DLD1 (cell line): ENCODE results near the gene SEMA6A.

Source experiments
- in situ Hi-C: cut with HindIII; loops from 2 replicates; pipeline ENCODE4 v1.10.0; 2017; ENCODE audit warnings: low sequenced_read_pairs

Gene SEMA6A

DNA sequence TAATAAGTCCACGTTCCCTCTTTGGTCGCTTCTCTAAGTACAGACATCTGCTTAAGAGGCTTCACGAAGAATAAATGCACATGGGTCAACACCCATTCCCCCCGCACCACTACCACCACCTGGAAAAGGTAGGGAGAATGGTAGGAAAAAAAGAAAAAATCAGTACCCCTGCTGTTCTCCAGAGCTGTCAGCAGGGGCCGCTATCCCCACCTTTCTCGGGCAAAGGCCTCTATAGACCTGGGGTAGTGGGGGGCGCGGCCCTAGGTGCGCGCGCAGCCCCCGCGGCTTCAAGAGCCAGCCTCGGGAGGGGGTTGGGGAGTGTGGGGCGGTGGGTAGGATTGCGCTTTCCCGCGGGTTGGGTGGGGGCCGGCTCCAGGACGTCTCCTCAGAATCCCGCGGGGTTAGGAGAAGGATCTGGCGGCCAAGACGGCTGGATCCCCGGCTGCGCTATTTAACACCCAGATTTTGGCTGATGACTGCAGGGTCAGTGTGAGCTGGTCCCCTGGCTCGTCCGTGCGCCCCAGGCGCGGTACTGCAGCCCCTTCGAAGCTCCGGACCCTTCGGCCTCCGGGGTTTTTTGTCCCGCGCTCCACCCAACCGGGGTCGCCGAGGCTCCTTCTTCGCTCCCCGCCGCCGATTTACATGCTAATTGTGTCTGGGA, 1.6 kb upstream of the SEMA6A start:
- in situ Hi-C loops = no loop called here

DNA sequence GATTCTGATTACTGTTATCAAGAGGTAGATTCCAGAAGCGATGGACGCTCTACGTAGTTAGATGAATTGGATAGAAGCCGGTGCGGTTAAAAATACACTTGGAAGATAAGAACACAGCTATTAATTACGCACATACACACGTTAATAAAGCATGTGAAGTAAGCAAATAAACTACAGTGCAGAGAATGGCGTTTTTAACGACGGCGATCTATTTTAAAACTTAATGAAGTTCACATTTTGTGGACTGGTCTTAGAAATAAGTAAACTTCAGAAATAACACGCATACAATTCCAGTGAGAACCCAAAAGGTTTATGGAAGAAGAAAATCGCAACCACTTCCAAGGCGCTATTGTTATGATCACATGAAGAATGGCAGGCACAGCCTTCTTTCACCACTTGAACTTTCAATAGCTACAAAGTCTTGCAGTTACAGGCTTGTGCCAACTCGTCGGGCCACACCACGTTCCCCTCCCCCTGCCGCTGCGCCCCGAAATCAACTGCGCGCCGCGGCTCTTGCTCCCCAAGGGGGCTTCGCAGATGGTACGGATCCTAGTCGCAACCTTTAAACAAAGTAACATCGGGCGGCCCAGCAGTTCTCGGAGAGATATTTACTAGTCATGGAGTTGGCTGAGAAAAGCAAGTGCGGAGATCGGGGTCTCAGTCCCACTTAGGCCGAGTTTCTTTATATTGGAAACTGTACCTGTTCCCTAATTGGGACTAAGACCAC, 866 bp upstream of the SEMA6A start:
- in situ Hi-C loops = no loop called here

DNA sequence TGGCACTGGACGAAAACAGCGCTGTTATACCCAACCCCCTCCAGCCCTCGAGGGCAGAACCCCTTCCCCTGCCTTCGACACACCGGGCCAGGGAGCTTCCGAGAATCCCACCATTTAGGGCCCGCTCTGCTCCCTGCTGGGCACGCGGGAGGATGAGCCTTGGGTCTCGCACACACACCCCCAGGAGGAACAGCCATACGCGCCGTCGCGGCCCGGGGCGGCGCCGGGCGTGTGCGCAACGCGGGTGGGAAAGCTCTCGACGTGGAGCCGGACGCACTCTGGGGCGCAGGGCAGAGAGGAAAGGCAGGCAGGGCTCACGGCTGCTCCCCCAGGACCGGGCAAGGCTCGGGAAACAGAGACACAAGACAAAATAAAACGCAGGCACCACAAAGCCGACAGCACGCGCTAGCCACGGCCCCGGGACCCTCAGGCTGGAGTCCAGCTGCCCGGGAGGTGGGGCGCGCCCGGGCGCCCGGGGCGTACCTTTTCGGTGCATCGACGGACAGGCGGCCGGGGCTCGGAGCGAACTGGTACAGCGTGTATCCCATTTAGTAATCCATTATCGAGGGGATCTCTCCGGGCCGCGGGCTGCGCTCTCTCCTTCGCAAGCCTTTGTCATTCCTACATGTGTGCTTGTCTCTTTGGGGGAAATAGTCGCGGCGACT, 789 bp downstream of the SEMA6A start:
- in situ Hi-C loops = no loop called here

DNA sequence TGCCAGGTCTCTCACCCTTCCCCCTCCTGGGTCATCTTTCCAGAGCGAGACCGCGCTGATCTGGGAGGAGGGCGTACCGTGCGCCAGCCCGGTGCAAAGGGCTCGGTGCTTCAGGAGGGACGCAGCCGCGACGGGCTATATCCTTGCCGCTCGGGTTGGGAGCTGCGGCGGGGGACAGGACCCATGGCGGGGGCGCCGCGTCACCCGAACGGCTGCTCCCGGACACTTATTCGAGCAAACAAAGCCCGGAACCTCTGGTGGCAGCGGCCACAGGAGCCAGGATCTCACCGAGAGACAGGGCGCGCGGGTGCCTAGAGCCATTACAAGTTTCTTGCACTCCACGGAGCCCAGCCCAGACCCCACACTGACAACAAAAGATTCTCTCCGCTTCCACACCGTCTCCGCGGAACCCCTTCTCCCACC, 1.3 kb downstream of the SEMA6A start:
- in situ Hi-C loops = no loop called here

DNA sequence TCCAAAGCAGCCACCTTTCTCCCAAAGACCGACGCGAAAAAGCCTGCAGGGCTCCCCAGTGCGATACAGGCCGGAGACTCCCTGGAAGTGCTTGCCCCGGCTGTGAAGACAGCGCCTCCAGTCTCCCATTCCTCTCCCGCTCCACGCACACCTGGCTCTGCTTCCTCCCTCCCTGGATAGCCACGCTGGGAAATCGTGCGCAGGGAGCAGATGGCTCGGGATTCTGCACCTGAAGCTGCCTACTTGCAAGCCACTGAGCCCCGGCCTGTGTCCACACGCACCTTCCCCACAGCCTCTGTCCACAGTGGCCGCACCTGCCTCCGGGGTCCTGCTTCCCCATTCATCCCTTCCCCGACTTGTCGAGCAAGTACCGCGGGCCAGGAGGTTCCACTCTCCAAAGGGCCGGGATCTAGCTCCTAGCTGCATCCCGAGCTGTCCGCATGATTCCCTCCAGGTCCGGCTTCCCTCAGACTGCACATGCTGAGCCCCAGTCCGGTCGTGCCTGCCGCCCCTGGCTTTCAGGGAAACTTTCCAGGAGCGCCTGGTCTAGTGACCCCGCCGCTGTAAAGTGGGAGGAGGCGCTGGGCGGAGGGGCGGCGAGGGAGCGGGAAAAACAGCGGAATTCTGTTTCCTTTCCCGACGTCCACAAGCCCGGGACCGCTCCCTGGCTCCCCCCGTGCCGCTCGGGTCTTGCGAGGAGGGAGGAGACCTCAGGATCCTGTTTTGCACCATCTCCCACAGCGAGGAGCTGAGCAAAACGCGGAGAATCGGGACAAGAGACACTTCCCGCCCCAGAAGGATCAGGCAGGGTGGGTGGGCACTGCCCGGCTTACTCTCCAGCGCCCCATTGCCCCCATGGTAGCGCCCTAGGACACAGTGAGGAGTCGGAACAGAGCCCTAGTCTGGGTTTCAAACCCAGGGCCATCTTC, 2.0 kb downstream of the SEMA6A start:
- in situ Hi-C loops = no loop called here

DNA sequence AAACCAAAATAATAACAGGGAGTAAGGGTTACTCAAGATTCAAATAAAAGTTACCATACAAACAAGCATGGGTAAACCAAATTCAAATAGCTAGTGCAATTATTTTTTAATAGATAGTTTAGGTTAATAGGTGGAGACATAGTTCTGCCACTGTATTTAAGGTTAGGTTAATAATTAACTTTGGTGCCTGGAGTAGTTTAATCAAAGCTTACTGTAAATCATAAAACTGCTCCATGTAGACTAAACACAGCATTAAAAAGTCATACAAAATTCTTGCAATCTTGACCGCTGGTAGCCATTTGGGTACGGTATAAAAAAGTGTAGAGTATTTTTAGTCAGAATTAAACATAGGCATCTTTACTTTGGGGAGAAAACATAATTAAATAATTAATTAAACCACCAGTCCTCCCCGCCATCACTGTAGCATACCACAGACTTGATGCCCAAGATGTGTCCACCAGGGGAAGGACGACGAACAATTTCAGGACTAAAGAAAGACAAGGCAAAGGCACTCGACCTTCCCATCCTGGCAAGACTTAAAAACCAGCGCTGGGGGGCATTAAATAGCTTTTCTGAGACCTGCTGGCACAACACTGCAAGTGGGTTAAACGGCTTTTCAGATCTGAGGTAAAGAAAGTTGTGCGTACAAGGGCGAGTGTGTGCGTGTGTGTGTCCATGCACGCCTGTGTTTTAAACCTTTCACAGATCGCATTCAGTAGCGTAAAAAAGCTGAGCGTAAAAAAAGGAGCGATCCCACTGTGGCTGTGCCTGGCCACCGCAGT, 2.9 kb downstream of the SEMA6A start:
- in situ Hi-C loops = no loop called here

DNA sequence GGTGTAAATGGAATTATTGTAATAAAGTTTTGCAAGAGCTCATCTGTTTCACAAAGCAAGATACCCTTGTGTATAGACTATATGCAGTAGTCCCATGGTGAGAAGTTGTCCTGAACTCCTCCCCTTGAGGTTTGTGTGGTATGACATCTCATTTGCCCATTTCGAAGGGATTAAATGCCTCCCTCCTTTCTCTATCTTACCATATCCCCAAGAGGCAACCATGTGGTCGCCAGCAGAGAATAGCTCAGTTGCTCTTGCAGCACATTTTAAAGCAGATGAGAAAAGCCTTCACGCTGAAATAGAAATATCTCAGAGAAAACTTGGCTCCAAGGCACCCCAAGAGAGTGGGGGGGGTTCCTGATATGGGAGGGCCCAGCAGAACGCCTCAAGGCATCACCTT, 4.6 kb downstream of the SEMA6A start:
- in situ Hi-C loops = no loop called here

DNA sequence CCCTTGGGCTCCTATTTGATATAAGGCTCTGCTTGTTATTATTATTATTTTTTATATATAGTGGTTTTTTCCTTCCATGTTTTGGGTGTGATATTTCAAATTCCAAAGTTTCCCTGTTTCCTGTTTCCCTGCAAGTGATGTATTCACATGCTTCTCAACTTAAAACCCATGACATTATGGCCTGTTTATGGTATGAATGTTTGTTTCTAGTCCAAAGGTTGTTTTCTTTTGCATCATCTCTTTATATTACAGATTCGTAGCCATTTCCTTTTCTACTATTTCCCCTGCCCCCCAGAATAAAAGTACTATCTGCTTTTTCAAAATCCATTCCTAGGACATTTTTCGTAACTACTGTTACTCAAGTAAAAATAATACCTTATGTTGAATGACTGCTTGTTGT, 7.5 kb downstream of the SEMA6A start:
- in situ Hi-C loops = no loop called here

DNA sequence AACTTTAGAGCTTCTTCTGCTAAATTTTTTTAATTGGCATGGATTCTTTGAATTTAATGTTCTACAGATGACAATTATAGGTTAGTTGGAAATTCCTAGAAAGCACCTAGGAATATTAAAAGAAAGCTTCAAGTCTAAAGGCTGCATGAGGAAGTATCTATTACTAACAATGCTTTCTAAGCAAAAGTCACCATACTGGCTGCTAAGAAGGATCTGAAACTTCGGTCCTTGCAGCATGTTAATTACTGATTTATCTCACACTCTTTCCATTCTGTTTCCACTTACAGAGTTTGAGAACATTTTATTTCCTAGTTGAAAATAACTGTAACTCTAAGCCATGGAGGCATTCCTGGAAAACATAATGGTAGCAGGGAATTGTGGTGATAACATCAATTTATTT, 8.4 kb downstream of the SEMA6A start:
- in situ Hi-C loops = no loop called here

DNA sequence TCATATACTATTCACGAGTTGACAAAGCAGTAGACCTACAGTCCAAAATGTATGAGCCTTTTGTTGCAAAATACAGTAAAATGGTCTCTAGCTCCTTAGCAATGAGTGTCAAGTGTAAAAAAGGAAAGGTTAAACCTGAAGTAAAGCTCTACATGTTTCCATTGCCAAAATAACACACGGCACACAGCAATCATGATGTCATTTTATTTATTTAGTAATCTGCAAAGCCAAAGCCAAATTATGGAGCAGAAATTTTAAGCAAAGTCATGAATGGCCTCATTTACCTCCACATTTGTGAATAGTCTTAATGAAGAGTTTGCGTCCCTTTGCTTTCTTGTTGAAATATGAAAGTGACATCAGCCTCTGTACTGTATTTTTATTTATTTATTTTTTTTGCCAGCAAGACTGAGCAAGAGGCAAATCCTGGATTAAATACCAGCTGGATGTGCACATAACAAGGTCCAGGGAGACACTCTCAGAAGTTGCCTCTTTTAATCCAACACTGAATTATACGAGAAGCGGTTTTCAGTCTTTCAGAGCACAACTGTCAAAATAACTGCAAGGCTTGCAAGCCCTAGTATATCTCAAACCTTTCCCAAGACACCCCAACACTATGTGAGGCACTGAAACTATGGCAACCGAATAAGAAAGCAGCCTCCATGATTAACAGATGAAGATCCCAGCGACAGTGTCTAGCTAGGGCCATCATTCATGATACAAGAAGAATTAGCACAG, 9.7 kb downstream of the SEMA6A start:
- in situ Hi-C loops = no loop called here

DNA sequence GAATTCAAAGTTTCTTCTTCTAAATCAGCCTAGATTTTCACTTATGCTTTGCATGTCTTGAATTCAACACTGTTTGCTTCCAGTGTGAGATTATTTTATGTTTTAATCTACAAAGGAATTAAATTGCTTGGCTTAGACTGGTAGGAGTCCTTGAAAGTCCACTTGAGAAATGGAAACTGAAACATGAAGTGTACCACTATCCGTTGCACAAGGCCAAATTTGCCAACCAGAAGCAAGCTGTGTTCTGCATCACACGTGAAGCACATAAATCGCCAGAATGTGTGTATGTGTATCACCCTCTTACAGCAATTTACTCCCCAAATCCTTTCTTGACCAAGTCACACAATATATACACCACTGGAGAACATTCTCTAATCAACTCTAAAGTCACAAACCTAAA, 10.3 kb downstream of the SEMA6A start:
- in situ Hi-C loops = no loop called here

DNA sequence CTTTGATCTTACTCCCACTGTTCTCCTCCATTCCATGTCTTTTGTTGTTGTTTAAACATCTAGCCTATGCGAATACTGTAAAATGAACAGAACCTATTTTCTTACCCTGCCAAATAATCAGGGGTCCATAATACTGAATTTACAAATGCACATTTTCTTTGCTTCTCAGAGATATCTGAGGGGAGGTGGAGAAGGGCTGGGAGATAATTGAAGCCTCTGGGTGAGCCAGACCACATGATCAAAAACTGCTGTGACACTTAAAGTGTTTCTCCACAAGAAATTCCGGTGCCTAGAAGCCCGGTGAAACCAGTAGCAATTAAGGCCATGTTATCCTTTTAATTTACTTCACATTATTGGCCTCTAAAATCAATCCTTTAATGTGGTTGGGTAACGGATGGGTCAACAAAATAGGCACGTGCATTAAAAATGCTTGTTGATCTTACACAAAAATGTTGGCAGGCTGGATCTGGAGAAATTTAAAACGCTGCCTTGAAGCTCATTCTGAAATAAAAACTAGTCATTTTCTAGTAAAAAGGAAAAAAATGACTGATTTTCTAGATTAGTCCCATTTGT, 10.8 kb downstream of the SEMA6A start:
- in situ Hi-C loops = no loop called here

DNA sequence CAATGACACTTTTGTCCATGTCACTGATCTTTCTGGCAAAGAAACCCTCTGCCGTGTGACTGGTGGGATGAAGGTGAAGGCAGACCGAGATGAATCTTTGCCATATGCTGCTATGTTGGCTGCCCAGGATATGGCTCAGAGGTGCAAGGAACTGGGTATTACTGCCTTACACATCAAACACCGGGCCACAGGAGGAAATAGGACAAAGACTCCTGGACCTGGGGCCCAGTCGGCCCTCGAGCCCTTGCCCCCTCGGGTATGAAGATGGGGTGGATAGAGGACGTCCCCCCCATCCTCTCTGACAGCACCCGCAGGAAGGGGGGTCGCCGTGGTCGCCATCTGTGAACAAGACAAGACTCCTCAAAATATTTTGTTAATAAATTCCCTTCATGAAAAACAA, 12.0 kb downstream of the SEMA6A start:
- in situ Hi-C loops = no loop called here

DNA sequence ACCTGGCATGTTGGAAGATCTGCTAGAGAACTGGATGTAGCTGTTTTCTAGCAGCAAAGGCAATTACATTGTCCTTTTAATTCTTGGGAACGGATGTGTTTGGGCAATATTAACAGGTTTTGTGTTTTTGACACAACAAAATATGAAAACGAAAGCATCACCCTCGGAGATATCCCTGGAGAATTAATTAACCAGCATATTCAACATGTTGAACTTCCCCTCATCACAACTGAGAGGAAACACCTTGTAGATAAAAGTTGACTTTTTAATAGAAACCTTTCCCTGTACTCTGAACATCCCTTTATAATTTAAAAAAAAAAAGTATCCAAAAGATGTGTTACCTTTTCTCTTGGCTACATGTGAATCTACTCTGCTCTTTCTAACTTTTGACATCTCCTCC, 13.0 kb downstream of the SEMA6A start:
- in situ Hi-C loops = no loop called here

DNA sequence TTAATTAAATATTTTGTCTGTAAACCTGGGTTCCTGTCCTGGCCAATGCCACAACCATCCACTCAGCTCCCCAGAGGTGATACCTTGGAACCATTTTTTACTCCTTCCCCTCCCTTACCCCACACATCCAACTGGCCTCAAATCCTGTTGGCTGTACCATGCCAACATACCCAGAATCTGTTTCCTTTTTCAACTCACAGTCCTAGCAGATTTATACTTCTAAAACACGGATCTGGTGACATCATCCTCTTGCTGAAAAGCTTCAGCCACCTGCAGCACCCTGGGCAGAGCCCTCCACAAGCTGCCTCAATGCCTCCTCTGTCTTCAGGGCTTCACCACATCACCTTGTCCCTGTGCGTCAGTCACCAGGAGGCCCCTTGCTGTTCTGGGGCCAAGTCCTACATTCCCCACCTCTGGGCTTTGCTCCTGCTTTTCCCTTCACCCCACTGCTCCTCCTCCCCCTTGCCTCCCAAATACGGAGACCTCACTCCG, 14.9 kb downstream of the SEMA6A start:
- in situ Hi-C loops = no loop called here

DNA sequence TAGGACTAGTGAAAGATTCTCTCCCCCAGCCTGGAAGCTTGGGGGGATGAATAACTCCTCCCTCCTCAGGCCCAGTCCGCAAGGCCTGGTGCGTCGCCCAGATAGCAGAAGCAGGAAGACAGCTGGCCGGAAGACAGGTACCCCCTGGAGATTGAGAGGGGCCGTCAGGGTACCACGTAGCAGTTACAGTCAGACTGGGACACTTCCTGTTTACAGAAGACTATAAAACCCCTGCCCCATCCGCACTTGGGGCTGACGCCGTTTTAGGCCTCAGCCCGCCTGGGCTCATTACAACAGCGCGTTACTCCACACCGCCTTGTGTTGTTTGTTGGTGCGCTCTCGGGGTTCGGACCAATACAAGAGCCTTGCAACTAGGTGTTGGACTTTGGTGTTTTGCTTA, 15.4 kb downstream of the SEMA6A start:
- in situ Hi-C loops = no loop called here

DNA sequence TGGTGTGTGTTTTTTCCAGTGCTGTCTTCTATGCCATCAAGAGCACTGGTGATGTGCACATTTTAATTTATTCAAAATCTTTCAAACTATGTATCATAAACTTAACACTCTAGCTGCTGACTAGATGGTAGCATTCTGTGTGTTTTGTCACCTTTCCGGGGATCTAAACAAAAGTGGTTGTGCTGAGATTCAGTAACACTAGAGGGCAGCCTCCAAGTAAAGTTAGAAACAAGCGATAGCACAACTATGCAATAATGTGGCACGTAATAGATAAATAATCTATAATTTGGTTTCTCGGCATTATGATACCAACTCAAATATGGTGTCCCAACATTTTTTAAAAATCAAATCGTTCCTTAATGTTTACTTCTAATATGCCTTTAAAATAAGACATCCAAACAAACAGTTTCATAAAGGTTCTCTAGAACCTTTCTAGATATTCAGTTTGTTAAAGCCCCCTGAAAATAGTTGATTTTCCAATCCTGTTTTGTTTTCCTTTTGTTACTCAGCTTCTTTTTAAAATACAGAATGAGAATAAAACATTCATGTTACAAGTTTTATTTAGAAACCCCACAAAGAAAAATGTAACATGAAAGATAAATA, 16.9 kb downstream of the SEMA6A start:
- in situ Hi-C loops = no loop called here

DNA sequence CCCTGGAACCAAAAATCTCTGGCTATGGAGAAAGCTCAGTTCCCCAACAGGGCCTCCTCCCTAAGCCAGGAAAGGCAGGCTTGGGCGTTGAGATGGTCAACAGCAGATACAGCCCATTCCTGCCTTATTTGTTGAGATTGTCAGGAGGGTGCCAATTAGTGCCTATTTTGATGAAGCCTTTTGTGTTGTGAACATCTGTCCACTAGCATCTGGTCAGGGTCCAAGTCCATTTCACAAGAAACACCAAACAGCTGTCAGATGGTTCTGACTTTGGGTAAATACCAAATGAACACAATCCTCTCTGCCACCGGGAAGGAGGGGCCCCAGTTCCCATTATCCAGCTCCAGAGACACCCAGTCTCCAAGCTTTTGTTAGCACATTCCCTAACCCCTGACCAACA, 19.9 kb downstream of the SEMA6A start:
- in situ Hi-C loops = no loop called here

DNA sequence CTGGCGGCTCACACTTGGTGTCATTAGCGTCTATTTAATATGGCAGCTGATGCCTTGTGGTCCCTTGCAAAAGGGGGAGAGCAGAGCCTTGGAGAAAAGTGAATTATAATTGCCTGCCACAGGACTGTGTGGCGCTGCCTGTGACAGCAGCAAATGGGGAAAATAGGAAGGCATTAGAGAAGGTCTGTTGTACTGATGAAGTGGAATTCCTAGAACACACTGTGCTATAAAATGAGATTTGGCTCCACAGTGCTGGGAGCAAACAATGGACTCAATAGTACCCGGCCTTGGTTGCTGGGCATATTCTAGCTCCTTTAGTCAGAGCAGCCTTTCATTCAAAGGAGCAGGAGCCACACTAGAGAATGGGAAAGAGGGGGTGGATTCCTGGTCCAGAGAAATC, 21.3 kb downstream of the SEMA6A start:
- in situ Hi-C loops = no loop called here
